Retinal pigment epithelial cell (primary cell): Measurements from ENCODE around the gene CST6.

Experiments
- DNase-seq: peaks from one replicate; pipeline ENCODE4 v3.0.0-alpha.2; 2010; ENCODE audit warnings: low read depth
- H3K4me3 ChIP-seq: 2 replicates; pipeline ENCODE4 v1.5.1; 2011; ENCODE audit warnings: mild to moderate bottlenecking, low read length, control low read depth, moderate library complexity
- CTCF ChIP-seq: conservative IDR thresholded peaks from 2 replicates; pipeline ENCODE4 v1.5.1; 2011; ENCODE audit warnings: low read depth, low read length, control low read depth, inconsistent platforms

CST6 gene

GRCh38 chr11:66048547-66049323 is 36.9 kb downstream of the CST6 start, which contains the start of gene GAL3ST3:
TSS of gene GAL3ST3 (minus strand) at chr11:66049161. CDS start at chr11:66045415, 3,746 bp downstream.
- no peak for TF ChIP-seq CTCF
- H3K4me3 ChIP-seq, result peak within 1 kb of the TSS; percentile 47
- DNase-seq, result no peak

DNA sequence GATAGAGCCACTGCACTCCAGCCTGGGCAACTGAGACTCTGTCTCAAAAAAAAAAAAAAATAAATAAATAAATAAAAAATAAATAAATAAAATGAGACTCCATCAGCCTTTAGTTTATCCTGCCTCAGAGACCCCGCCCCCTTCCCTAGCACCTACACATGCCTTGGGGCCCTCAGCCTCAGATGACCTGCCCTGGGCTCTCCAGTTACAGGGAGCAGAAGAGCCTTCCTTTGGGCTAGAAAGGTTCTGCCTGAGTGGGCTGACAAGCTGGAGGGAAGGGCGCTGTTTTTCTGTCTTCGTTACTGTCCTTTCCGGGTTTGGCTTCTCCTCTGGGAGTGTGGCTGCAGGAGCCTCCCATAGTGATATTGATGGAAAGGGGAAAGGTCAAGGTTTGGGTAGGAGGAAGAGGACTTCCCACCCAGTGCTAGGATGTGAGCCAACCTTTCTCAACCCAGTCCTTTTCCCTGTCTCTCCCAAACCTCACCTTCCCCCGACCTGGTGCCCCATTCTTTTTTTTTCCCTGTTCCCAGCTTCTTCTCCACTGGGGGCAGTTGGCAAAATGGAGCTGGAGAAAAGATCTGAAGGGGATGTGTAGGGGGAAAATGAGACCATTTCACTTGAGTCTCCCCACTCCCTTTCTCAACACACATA is 38.9 kb downstream of the CST6 start:
- H3K4me3 ChIP-seq, result no peak overlapping the region
- DNase-seq, result no peak
- no peak for TF ChIP-seq CTCF

DNA sequence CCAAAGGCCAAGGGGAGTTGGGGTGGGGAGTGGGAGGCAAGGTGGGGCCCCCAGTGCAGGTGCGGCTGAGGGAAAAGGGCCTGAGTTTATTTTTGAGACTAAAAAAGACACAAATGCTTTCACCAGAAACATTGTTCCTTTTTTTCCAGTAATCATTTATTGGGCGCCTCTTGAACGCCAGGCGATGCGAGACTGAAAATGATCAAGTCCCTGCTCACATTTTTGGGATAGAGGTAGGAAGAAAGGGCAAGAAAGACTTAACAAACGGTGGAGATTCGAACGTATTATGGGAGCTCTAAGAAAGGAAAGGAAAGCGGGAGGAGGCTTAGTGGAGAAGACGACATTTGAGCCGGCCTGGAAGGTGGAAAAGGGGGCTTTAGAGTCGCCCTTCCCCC is 39.6 kb downstream of the CST6 start:
- no peak for DNase-seq
- no peak for TF ChIP-seq CTCF
- H3K4me3 ChIP-seq, result peak overlapping the region; percentile 97

GRCh38 chr11:66051766-66052663 is 40.2 kb downstream of the CST6 start, which contains the start of gene SF3B2:
TSS of gene SF3B2 (plus strand) at chr11:66052364. CDS start at chr11:66052385, 21 bp downstream.
- DNase-seq, result peak; percentile 95
- no peak for TF ChIP-seq CTCF
- peak within 1 kb of the TSS; percentile 97 for H3K4me3 ChIP-seq

GRCh38 chr11:66052664-66052982 is 40.8 kb downstream of the CST6 start:
- H3K4me3 ChIP-seq, result peak overlapping the region; percentile 97
- TF ChIP-seq CTCF, result no peak
- DNase-seq, result no peak

DNA sequence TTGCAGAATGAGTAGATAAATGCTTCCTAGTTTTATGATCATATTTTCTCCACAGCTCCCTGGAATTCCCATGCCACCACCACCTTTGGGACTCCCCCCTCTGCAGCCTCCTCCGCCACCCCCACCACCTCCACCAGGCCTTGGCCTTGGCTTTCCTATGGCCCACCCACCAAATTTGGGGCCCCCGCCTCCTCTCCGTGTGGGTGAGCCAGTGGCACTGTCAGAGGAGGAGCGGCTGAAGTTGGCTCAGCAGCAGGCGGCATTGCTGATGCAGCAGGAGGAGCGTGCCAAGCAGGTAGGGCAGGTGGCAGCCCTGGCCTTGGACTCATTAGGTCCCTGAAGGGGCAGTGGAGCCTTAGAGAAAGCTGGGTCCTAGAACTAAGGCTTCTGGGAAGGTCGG is 43.2 kb downstream of the CST6 start:
- H3K4me3 ChIP-seq, result no peak overlapping the region
- no peak for TF ChIP-seq CTCF
- DNase-seq, result no peak
